ENCODE data around the gene TPT1. TPM values are rescaled to one million over a fixed set of nuclear protein-coding genes. Genes with fewer than 3 reads are reported as not detected.

TPT1 gene
- total RNA-seq, 1 donor from 2014 or later: 2,653 TPM

Other genes with a start within 250 kb of the TPT1 start
- gene GTF2F2, start 220.7 kb downstream of the TPT1 start, total RNA-seq: 26.9 and 28.9 TPM in 2 replicates
- not detected in 2 replicates for gene KCTD4, start 140.1 kb downstream of the TPT1 start, total RNA-seq
- 12.2 and 13.6 TPM in 2 replicates for gene SLC25A30, start 77.2 kb upstream of the TPT1 start, total RNA-seq
- 21.3 and 22.5 TPM in 2 replicates for gene COG3, start 123.8 kb upstream of the TPT1 start, total RNA-seq

All from activated T-helper 2 cell treated with anti-CD3 and anti-CD28 coated beads, Interferon-gamma antibody, Interleukin-2, Interleukin-4, amounts not matched to agents 10 μg/mL and 5 μg/mL and 100 μg/mL, durations not matched to agents 14 hours and 24 hours and 36 hours (primary cell).